Thoracic aorta (tissue), 2 donors: Measurements from ENCODE around the gene CCR3. TPM values are rescaled to one million over a fixed set of nuclear protein-coding genes. Genes with fewer than 3 reads are reported as not detected.

Experiments
- ATAC-seq: fragments of 150-250 bp; one replicate; pipeline ENCODE4 v1.8.0; 2017; ENCODE audit warnings: low read depth; ENCODE audit not compliant: insufficient number of reproducible peaks, low FRiP score
- DNase-seq: peaks from one replicate; pipeline ENCODE4 v3.0.0-alpha.2; 2020; ENCODE audit warnings: low spot score
- H3K27ac ChIP-seq, 2 donors: fragments of 200-600 bp; sonication (generic); 1 replicate in 1 of 2; 2 replicates in 1 of 2; pipeline ENCODE4 v1.5.1; 2016; ENCODE audit warnings: mild to moderate bottlenecking in 2 of 2, moderate library complexity in 2 of 2
- H3K27me3 ChIP-seq: fragments of 200-600 bp; sonication (generic); replicated peaks from 2 replicates; pipeline ENCODE4 v1.6.0; 2016; ENCODE audit warnings: mild to moderate bottlenecking; ENCODE audit not compliant: insufficient read depth
- H3K36me3 ChIP-seq: fragments of 200-600 bp; sonication (generic); one replicate; pipeline ENCODE4 v1.5.1; 2016
- H3K4me1 ChIP-seq, 2 donors: fragments of 200-600 bp; sonication (generic); 1 replicate in 1 of 2; 2 replicates in 1 of 2; pipeline versions ENCODE4 v1.5.1 to v1.6.0; 2016; ENCODE audit warnings: low read depth in 2 of 2, mild to moderate bottlenecking in 1 of 2; ENCODE audit not compliant: control insufficient read depth in 1 of 2
- H3K4me3 ChIP-seq: fragments of 200-600 bp; sonication (generic); 2 replicates; pipeline ENCODE4 v1.5.1; 2016; ENCODE audit warnings: mild to moderate bottlenecking
- H3K9me3 ChIP-seq: fragments of 200-600 bp; sonication (generic); 2 replicates; pipeline ENCODE4 v1.5.1; 2016
- CTCF ChIP-seq: fragments of 200-600 bp; sonication (generic); IDR thresholded peaks from one replicate; pipeline ENCODE4 v1.5.1; 2019; ENCODE audit warnings: antibody characterized with exemption
- total RNA-seq, 2 donors: library from RNA; depleted of rRNA; stranded (reverse); fragments of >200 nt; gene quantifications; one replicate each; pipeline versions ENCODE4 v1.1.0 to v1.2.3, GENCODE V29; 2016

The CCR3 gene
- total RNA-seq, 2 donors from 2014 or later, result not detected

GRCh38 chr3:46261926-46262594 lies 19.8 kb downstream of the CCR3 start:
- no peak for ATAC-seq
- no peak for TF ChIP-seq CTCF
- no peak for DNase-seq

GRCh38 chr3:46264002-46264401 lies 21.7 kb downstream of the CCR3 start:
- DNase-seq (no peak), ATAC-seq (no peak)
- Histone ChIP-seq H3K9me3 (no peaks in the 10 kb centered on the region), H3K27me3 (no peaks in the 10 kb centered on the region), H3K4me1 (no peaks in the 10 kb centered on the region), H3K27ac (no peak overlapping the region), H3K4me3 (no peak overlapping the region), H3K36me3 (no peaks in the 10 kb centered on the region)
- TF ChIP-seq CTCF, result no peak

More at GRCh38 chr3:46261926-46262594, 19.8 kb downstream of the CCR3 start:
- no peaks in the 10 kb centered on the region for H3K4me1 ChIP-seq
- no peak overlapping the region for H3K27ac ChIP-seq
- H3K36me3 ChIP-seq, result no peaks in the 10 kb centered on the region
- no peaks in the 10 kb centered on the region for H3K27me3 ChIP-seq
- H3K9me3 ChIP-seq, result no peaks in the 10 kb centered on the region
- no peak overlapping the region for H3K4me3 ChIP-seq

- Histone ChIP-seq H3K27me3 (no peaks in the 10 kb centered on the region), H3K4me3 (no peak overlapping the region), H3K36me3 (no peaks in the 10 kb centered on the region), H3K9me3 (no peaks in the 10 kb centered on the region), H3K4me1 (no peaks in the 10 kb centered on the region), H3K27ac (no peak overlapping the region)
- no peak for TF ChIP-seq CTCF
- no peak for ATAC-seq
- no peak for DNase-seq
Observed at GRCh38 chr3:46266598-46266997, 24.3 kb downstream of the CCR3 start.

- no peak for TF ChIP-seq CTCF
- Histone ChIP-seq H3K27ac (no peak overlapping the region), H3K4me1 (no peaks in the 10 kb centered on the region), H3K9me3 (no peaks in the 10 kb centered on the region), H3K4me3 (no peak overlapping the region), H3K27me3 (no peaks in the 10 kb centered on the region), H3K36me3 (no peaks in the 10 kb centered on the region)
- DNase-seq, result no peak
- no peak for ATAC-seq
Observed at GRCh38 chr3:46269556-46269955, 27.3 kb downstream of the CCR3 start.

GRCh38 chr3:46270474-46270873 lies 28.2 kb downstream of the CCR3 start:
- H3K4me1 ChIP-seq, result no peaks in the 10 kb centered on the region

More at GRCh38 chr3:46270474-46270873, 28.2 kb downstream of the CCR3 start:
- Histone ChIP-seq H3K27me3 (no peaks in the 10 kb centered on the region), H3K27ac (no peak overlapping the region), H3K36me3 (no peaks in the 10 kb centered on the region), H3K9me3 (no peaks in the 10 kb centered on the region), H3K4me3 (no peak overlapping the region)
- no peak for DNase-seq
- no peak for ATAC-seq
- no peak for TF ChIP-seq CTCF
